H1 (cell line): ENCODE results near the gene CD160. TPM values are rescaled to one million over a fixed set of nuclear protein-coding genes. Genes with fewer than 3 reads are reported as not detected.

Experiments
- CTCF ChIA-PET: fragments of 300-600 bp; sonication (Branson Sonifier 250); formaldehyde crosslinking; loops from one replicate; lab custom pipeline; 2021; ENCODE audit not compliant: partially characterized antibody; lab: Charles Lee
- POLR2A ChIA-PET: fragments of 300-600 bp; sonication (Branson Sonifier 250); formaldehyde crosslinking; loops from one replicate; lab custom pipeline; 2021; ENCODE audit warnings: inconsistent platforms; ENCODE audit not compliant: partially characterized antibody; lab: Charles Lee
- DNase-seq, 2 experiments: peaks; one replicate each; pipeline versions ENCODE4 v3.0.0 to v3.0.0-alpha.2; 2010 to 2022; ENCODE audit warnings: low spot score in 2 of 2, low read depth in 1 of 2, mixed read lengths in 1 of 2
- FAIRE-seq: peaks from 2 replicates; lab custom pipeline; 2011; peaks lifted over from hg19 to GRCh38; lab: Jason Lieb, UNC
- H2AFZ ChIP-seq: 2 replicates; pipeline ENCODE4 v1.8.1; 2012; ENCODE audit warnings: low read length, inconsistent platforms
- H2AK5ac ChIP-seq: 2 replicates; pipeline ENCODE4 v1.6.1; 2013; ENCODE audit warnings: low read depth, low read length
- H2BK120ac ChIP-seq: replicated peaks from 2 replicates; pipeline ENCODE3; 2013; ENCODE audit warnings: low read depth, low read length, inconsistent platforms
- H2BK12ac ChIP-seq: 2 replicates; pipeline ENCODE4 v1.6.1; 2013; ENCODE audit warnings: low read depth, low read length
- H2BK15ac ChIP-seq: 2 replicates; pipeline ENCODE4 v1.6.1; 2013; ENCODE audit warnings: low read length
- H2BK20ac ChIP-seq: 2 replicates; pipeline ENCODE4 v1.6.1; 2013; ENCODE audit warnings: low read length
- H2BK5ac ChIP-seq: 2 replicates; pipeline ENCODE4 v1.6.1; 2013; ENCODE audit warnings: low read depth, low read length
- H3K14ac ChIP-seq: 2 replicates; pipeline ENCODE4 v1.6.1; 2013; ENCODE audit warnings: inconsistent platforms; ENCODE audit not compliant: insufficient read length
- H3K18ac ChIP-seq: 2 replicates; pipeline ENCODE4 v1.6.1; 2013; ENCODE audit warnings: low read length; ENCODE audit errors: extremely low read depth
- H3K23ac ChIP-seq: 2 replicates; pipeline ENCODE4 v1.6.1; 2013; ENCODE audit warnings: inconsistent platforms; ENCODE audit not compliant: insufficient read length
- H3K23me2 ChIP-seq: 2 replicates; pipeline ENCODE4 v1.6.1; 2013; ENCODE audit warnings: low read depth, low read length
- H3K27ac ChIP-seq: 2 replicates; pipeline ENCODE4 v1.6.1; 2011; ENCODE audit warnings: low read depth, low read length, inconsistent platforms
- H3K27me3 ChIP-seq, 4 experiments: replicated peaks in 1 of 4; 1 replicate in 1 of 4; 2 replicates in 3 of 4; pipeline versions ENCODE4 v1.6.1 to v1.8.1; 2011 to 2013; ENCODE audit warnings: low read length in 3 of 4, mild to moderate bottlenecking in 3 of 4, inconsistent platforms in 2 of 4, mixed read lengths in 2 of 4, moderate library complexity in 1 of 4; ENCODE audit not compliant: control insufficient read depth in 3 of 4, insufficient read depth in 3 of 4; ENCODE audit errors: extremely low read depth in 1 of 4
- H3K36me3 ChIP-seq, 4 experiments: 2 replicates each; pipeline versions ENCODE4 v1.6.1 to v1.8.1; 2011 to 2013; ENCODE audit warnings: mild to moderate bottlenecking in 4 of 4, low read length in 3 of 4, moderate library complexity in 2 of 4, control low read depth in 1 of 4, inconsistent platforms in 1 of 4; ENCODE audit not compliant: insufficient read depth in 4 of 4, control insufficient read depth in 2 of 4
- H3K4ac ChIP-seq: replicated peaks from 2 replicates; pipeline ENCODE3; 2013; ENCODE audit warnings: low read length, low read depth, mixed read lengths, inconsistent platforms; ENCODE audit not compliant: insufficient read length
- H3K4me1 ChIP-seq, 4 experiments: replicated peaks in 1 of 4; 1 replicate in 1 of 4; 2 replicates in 3 of 4; pipeline versions ENCODE4 v1.6.1 to v1.8.1; 2011 to 2013; ENCODE audit warnings: low read length in 3 of 4, inconsistent platforms in 2 of 4, mixed read lengths in 1 of 4; ENCODE audit not compliant: insufficient read depth in 4 of 4, control insufficient read depth in 3 of 4
- H3K4me2 ChIP-seq, 2 experiments: 2 replicates each; pipeline versions ENCODE4 v1.6.1 to v1.8.1; 2011 to 2013; ENCODE audit warnings: low read depth in 2 of 2, low read length in 2 of 2, control low read depth in 1 of 2, inconsistent platforms in 1 of 2, mild to moderate bottlenecking in 1 of 2; ENCODE audit not compliant: insufficient read depth in 1 of 2
- H3K4me3 ChIP-seq, 4 experiments: fragments of 200-600, 300-600 bp in 1 of 4; sonication (generic), shearing (Covaris generic), sonication (Bioruptor Twin) in 1 of 4; 2 replicates each; pipeline versions ENCODE4 v1.5.1 to v1.8.1; 2011 to 2016; ENCODE audit warnings: low read length in 4 of 4, low read depth in 3 of 4, control low read depth in 2 of 4, inconsistent platforms in 2 of 4, mild to moderate bottlenecking in 2 of 4, mixed read lengths in 1 of 4, moderate library complexity in 1 of 4; ENCODE audit not compliant: insufficient read depth in 2 of 4; ENCODE audit errors: extremely low read depth in 1 of 4
- H3K56ac ChIP-seq: replicated peaks from 2 replicates; pipeline ENCODE3; 2013; ENCODE audit warnings: low read depth, mild to moderate bottlenecking, mixed read lengths, low read length, inconsistent platforms; ENCODE audit not compliant: insufficient read length
- H3K79me1 ChIP-seq: 2 replicates; pipeline ENCODE4 v1.6.1; 2013; ENCODE audit warnings: low read depth, low read length, control low read depth
- H3K79me2 ChIP-seq, 2 experiments: 2 replicates each; pipeline versions ENCODE4 v1.6.1 to v1.8.1; 2012 to 2013; ENCODE audit warnings: low read length in 2 of 2, mild to moderate bottlenecking in 2 of 2, inconsistent platforms in 1 of 2; ENCODE audit not compliant: insufficient read depth in 2 of 2, control insufficient read depth in 1 of 2
- H3K9ac ChIP-seq, 4 experiments: replicated peaks in 1 of 4; 1 replicate in 1 of 4; 2 replicates in 3 of 4; pipeline versions ENCODE4 v1.6.1 to v1.8.1; 2011 to 2013; ENCODE audit warnings: low read depth in 3 of 4, low read length in 3 of 4, control low read depth in 2 of 4, mild to moderate bottlenecking in 2 of 4, moderate library complexity in 2 of 4, inconsistent platforms in 1 of 4; ENCODE audit errors: extremely low read depth in 1 of 4
- H3K9me3 ChIP-seq, 2 experiments: 2 replicates each; pipeline versions ENCODE4 v1.6.1 to v1.8.1; 2012 to 2013; ENCODE audit warnings: mild to moderate bottlenecking in 2 of 2, moderate library complexity in 2 of 2, control low read depth in 1 of 2, inconsistent platforms in 1 of 2, low read depth in 1 of 2, low read length in 1 of 2, mixed read lengths in 1 of 2; ENCODE audit not compliant: insufficient read depth in 2 of 2
- H4K20me1 ChIP-seq, 2 experiments: replicated peaks in 1 of 2; 2 replicates each; pipeline versions ENCODE3 to v1.8.1; 2011 to 2013; ENCODE audit warnings: inconsistent platforms in 2 of 2, low read length in 2 of 2, mild to moderate bottlenecking in 1 of 2; ENCODE audit not compliant: insufficient read depth in 2 of 2, control insufficient read depth in 1 of 2
- H4K5ac ChIP-seq: 2 replicates; pipeline ENCODE4 v1.6.1; 2013; ENCODE audit warnings: low read length, low read depth, mixed read lengths, inconsistent platforms; ENCODE audit not compliant: insufficient read length
- H4K8ac ChIP-seq: 2 replicates; pipeline ENCODE4 v1.8.0; 2013; ENCODE audit warnings: mild to moderate bottlenecking, moderate library complexity, low read length, inconsistent platforms; ENCODE audit not compliant: insufficient read depth; ENCODE audit errors: extremely low read depth
- H4K91ac ChIP-seq: replicated peaks from 2 replicates; pipeline ENCODE3; 2013; ENCODE audit warnings: low read length, mixed read lengths, inconsistent platforms; ENCODE audit not compliant: insufficient read length
- CBX8 ChIP-seq: fragments of 300-800, 300-1000 bp; sonication (generic); IDR thresholded peaks from 2 replicates; pipeline ENCODE4 v1.7.1; 2016; ENCODE audit warnings: low read depth, low read length, borderline replicate concordance
- CHD2 ChIP-seq: IDR thresholded peaks from 2 replicates; pipeline ENCODE4 v1.6.1; 2012; ENCODE audit warnings: low read length, improper control_type of control experiment
- EGR1 ChIP-seq: IDR thresholded peaks from 2 replicates; pipeline ENCODE4 v1.6.1; 2011; ENCODE audit warnings: low read depth, low read length, borderline replicate concordance
- HDAC2 ChIP-seq, 2 experiments: fragments of 300-600 bp in 1 of 2; sonication (generic) in 1 of 2; IDR thresholded peaks; 2 replicates each; pipeline ENCODE4 v1.6.1; 2011 to 2012; ENCODE audit warnings: low read depth in 2 of 2, low read length in 2 of 2, mild to moderate bottlenecking in 2 of 2, moderate library complexity in 2 of 2, borderline replicate concordance in 1 of 2, inconsistent platforms in 1 of 2
- HDAC6 ChIP-seq: IDR thresholded peaks from one replicate; pipeline ENCODE4 v1.7.1; 2012; ENCODE audit warnings: low read depth, mild to moderate bottlenecking, inconsistent platforms, low read length, moderate library complexity
- NANOG ChIP-seq: IDR thresholded peaks from 2 replicates; pipeline ENCODE4 v1.6.1; 2011; ENCODE audit warnings: low read length, low read depth, mild to moderate bottlenecking, inconsistent platforms; ENCODE audit not compliant: insufficient read depth, poor library complexity, severe bottlenecking
- POLR2AphosphoS5 ChIP-seq: IDR thresholded peaks from 2 replicates; pipeline ENCODE4 v1.6.1; 2011; ENCODE audit warnings: low read depth, low read length
- RNF2 ChIP-seq: fragments of 200-900, 300-1000 bp; sonication (generic); IDR thresholded peaks from 2 replicates; pipeline ENCODE4 v1.7.1; 2016; ENCODE audit warnings: borderline replicate concordance, low read depth, mild to moderate bottlenecking, antibody characterized with exemption, low read length; ENCODE audit not compliant: poor library complexity, severe bottlenecking; ENCODE audit errors: missing control alignments
- SP1 ChIP-seq: IDR thresholded peaks from 2 replicates; pipeline ENCODE4 v1.6.1; 2011; ENCODE audit warnings: low read depth, low read length
- TBP ChIP-seq: IDR thresholded peaks from 2 replicates; pipeline ENCODE4 v1.6.1; 2011; ENCODE audit warnings: low read depth, low read length, improper control_type of control experiment
- YY1 ChIP-seq: IDR thresholded peaks from 2 replicates; pipeline ENCODE4 v1.6.1; 2011; ENCODE audit warnings: low read depth, mild to moderate bottlenecking, low read length
- WGBS, 2 experiments: shearing (Covaris generic) in 1 of 2; methylation state at CpG; one replicate each; pipeline versions ENCODE4 v1.1.6 to v1.1.7; 2013 to 2015; ENCODE audit warnings: low lambda C conversion rate in 2 of 2, mixed read lengths in 2 of 2, inconsistent platforms in 1 of 2, low coverage in 1 of 2, missing lambda C conversion rate in 1 of 2; ENCODE audit not compliant: insufficient replicate concordance in 2 of 2, insufficient coverage in 1 of 2, insufficient read length in 1 of 2; ENCODE audit errors: extremely low coverage in 1 of 2, missing lambda C conversion rate in 1 of 2; 5-methylcytosine and 5-hydroxymethylcytosine counted together
- polyA plus RNA-seq, 7 experiments: library from polyadenylated mRNA; depleted of rRNA in 3 of 7; stranded (reverse) in 5 of 7; unstranded in 2 of 7; fragments of >200 nt in 5 of 7; fragments of 200-250 nt in 2 of 7; gene quantifications; 1 replicate in 5 of 7; 2 replicates in 1 of 7; 4 replicates in 1 of 7; pipeline versions ENCODE4 v1.2.1 to v1.2.3, GENCODE V29; 2011 to 2013; ENCODE audit warnings: missing spikeins in 2 of 7, mixed read lengths in 2 of 7
- total RNA-seq: library from RNA; stranded (reverse); fragmentation: NEBNext Ultra II Directional; extraction: Animal tissue kit (Norgen Biotek cat#: 25700); gene quantifications from 2 replicates; pipeline ENCODE4 v1.2.1, GENCODE V29; 2021
- TF ChIP-seq, protein P1 (sequence below): IDR thresholded peaks from 2 replicates; pipeline ENCODE4 v1.6.1; 2012; ENCODE audit warnings: low read length, inconsistent platforms

CD160 gene
- total and polyA plus RNA-seq, 2 of the 8 experiments (the other 6 are each of a cell fraction or from before 2014, with no cell fraction given) = not detected

DNA sequence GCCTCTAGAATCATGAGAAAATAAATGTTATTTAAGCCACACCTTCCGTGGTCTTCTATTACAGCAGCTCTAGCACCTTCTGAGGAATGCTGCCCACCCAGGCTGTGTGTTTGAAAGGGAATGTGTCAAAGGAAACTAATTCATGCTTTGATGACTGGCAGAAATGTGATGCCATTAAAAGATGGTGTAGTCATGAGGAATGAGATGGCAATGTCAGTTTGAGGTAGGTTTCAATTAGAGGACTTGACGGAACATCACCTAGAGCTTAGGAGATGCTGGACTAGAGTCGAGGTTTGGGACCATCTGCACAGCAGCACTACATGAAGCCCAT lies 22.7 kb upstream of the CD160 start:
- Histone ChIP-seq H4K5ac (no peak overlapping the region), H2BK20ac (no peak overlapping the region), H3K27ac (no peak overlapping the region), H4K20me1 (no peaks in the 10 kb centered on the region), H3K23ac (no peak overlapping the region), H3K79me2 (no peaks in the 10 kb centered on the region), H2BK5ac (no peak overlapping the region), H3K79me1 (no peaks in the 10 kb centered on the region), H3K4ac (no peak overlapping the region), H3K36me3 (no peaks in the 10 kb centered on the region), H3K27me3 (peaks cover 0 to 2% (median 0%) of the 10 kb centered on the region in 4 experiments; a peak in 1 of 7 replicates), H2AFZ (no peak overlapping the region), H3K23me2 (no peaks in the 10 kb centered on the region), H3K9me3 (no peaks in the 10 kb centered on the region), H3K14ac (no peak overlapping the region), H3K4me1 (no peaks in the 10 kb centered on the region), H3K56ac (no peak overlapping the region), H2AK5ac (no peak overlapping the region), H3K4me3 (no peak overlapping the region), H4K8ac (no peak overlapping the region), H3K4me2 (no peak overlapping the region), H2BK12ac (no peak overlapping the region), H2BK120ac (no peak overlapping the region), H2BK15ac (no peak overlapping the region), H3K18ac (no peak overlapping the region), H3K9ac (no peak overlapping the region), H4K91ac (no peak overlapping the region)
- ChIA-PET POLR2A (no interaction called here), CTCF (no interaction called here)
- DNase-seq (no peak), FAIRE-seq (no peak)
- 86% methylated on average over 3 of the region's 3 CpGs; no CpG with 5 or more reads in 1 of the 2 experiments for WGBS, 2 experiments
- TF ChIP-seq CHD2 (no peak), HDAC6 (no peak), SP1 (no peak), TBP (no peak), YY1 (no peak), POLR2AphosphoS5 (no peak), RNF2 (no peak), NANOG (no peak), EGR1 (no peak), HDAC2 (IDR thresholded peaks at IDR 0.05; ENCODE audit: borderline replicate concordance in 1 of 2, low read depth in 2 of 2, low read length in 2 of 2) (no peak), CBX8 (no peak)
- TF ChIP-seq, protein P1, sequence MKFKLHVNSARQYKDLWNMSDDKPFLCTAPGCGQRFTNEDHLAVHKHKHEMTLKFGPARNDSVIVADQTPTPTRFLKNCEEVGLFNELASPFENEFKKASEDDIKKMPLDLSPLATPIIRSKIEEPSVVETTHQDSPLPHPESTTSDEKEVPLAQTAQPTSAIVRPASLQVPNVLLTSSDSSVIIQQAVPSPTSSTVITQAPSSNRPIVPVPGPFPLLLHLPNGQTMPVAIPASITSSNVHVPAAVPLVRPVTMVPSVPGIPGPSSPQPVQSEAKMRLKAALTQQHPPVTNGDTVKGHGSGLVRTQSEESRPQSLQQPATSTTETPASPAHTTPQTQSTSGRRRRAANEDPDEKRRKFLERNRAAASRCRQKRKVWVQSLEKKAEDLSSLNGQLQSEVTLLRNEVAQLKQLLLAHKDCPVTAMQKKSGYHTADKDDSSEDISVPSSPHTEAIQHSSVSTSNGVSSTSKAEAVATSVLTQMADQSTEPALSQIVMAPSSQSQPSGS = no peak
